IMR-90 (cell line): ENCODE measurements around the gene MEPE.

Experiments
- RAD21 ChIP-seq: IDR thresholded peaks from 2 replicates; pipeline ENCODE4 v1.6.1; 2012; ENCODE audit warnings: low read length, improper control_type of control experiment
- TF ChIP-seq, protein P1 (sequence below): conservative IDR thresholded peaks from 2 replicates; pipeline ENCODE4 v1.5.1; 2012; ENCODE audit warnings: mild to moderate bottlenecking, low read depth, low read length, improper control_type of control experiment
- TF ChIP-seq, protein P2 (sequence below): fragments of 150-350 bp; IDR thresholded peaks from 2 replicates; pipeline ENCODE4 v1.6.1; 2017; ENCODE audit warnings: mild to moderate bottlenecking, antibody characterized with exemption, low read length, low read depth

DNA sequence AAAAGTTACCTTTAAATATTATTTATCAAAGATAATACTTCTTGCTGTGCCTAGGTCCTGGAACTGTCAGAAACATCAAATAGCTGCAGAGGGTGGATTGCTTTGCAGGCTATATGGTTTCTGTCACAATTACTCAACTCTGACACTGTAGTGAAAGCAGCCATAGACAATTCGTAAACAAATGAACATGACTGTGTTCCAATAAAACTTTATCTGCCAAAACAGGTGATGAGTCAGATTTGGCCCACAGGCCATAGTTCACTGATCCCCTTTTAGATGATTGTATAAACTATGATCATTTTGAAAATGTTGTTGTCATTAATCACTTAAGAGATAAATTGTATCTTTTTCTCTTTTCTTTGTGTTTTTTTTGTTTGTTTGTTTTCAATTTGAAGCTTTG is 8.4 kb upstream of the MEPE start:
- TF ChIP-seq, protein P1, sequence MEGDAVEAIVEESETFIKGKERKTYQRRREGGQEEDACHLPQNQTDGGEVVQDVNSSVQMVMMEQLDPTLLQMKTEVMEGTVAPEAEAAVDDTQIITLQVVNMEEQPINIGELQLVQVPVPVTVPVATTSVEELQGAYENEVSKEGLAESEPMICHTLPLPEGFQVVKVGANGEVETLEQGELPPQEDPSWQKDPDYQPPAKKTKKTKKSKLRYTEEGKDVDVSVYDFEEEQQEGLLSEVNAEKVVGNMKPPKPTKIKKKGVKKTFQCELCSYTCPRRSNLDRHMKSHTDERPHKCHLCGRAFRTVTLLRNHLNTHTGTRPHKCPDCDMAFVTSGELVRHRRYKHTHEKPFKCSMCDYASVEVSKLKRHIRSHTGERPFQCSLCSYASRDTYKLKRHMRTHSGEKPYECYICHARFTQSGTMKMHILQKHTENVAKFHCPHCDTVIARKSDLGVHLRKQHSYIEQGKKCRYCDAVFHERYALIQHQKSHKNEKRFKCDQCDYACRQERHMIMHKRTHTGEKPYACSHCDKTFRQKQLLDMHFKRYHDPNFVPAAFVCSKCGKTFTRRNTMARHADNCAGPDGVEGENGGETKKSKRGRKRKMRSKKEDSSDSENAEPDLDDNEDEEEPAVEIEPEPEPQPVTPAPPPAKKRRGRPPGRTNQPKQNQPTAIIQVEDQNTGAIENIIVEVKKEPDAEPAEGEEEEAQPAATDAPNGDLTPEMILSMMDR, result no peak
- TF ChIP-seq, protein P2, sequence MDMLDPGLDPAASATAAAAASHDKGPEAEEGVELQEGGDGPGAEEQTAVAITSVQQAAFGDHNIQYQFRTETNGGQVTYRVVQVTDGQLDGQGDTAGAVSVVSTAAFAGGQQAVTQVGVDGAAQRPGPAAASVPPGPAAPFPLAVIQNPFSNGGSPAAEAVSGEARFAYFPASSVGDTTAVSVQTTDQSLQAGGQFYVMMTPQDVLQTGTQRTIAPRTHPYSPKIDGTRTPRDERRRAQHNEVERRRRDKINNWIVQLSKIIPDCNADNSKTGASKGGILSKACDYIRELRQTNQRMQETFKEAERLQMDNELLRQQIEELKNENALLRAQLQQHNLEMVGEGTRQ, result no peak
- TF ChIP-seq RAD21, result no peak
